Fibroblast of lung (primary cell): ENCODE results near the gene CACNG7.

ENCODE experiments used
- EZH2 ChIP-seq: IDR thresholded peaks from 2 replicates; pipeline ENCODE4 v1.5.1; 2012; ENCODE audit warnings: low read length, control low read depth, mild to moderate bottlenecking; ENCODE audit errors: missing control alignments
- TF ChIP-seq, protein P1 (sequence below), 2 donors: IDR thresholded peaks in 1 of 2; conservative IDR thresholded peaks in 1 of 2; 1 replicate in 1 of 2; 2 replicates in 1 of 2; pipeline ENCODE4 v1.5.1; 2011 to 2012; ENCODE audit warnings: low read length in 2 of 2, control low read depth in 1 of 2, inconsistent platforms in 1 of 2, low read depth in 1 of 2, mild to moderate bottlenecking in 1 of 2

GRCh38 chr19:53898166-53898565, 10.9 kb upstream of the CACNG7 start:
- TF ChIP-seq, protein P1, sequence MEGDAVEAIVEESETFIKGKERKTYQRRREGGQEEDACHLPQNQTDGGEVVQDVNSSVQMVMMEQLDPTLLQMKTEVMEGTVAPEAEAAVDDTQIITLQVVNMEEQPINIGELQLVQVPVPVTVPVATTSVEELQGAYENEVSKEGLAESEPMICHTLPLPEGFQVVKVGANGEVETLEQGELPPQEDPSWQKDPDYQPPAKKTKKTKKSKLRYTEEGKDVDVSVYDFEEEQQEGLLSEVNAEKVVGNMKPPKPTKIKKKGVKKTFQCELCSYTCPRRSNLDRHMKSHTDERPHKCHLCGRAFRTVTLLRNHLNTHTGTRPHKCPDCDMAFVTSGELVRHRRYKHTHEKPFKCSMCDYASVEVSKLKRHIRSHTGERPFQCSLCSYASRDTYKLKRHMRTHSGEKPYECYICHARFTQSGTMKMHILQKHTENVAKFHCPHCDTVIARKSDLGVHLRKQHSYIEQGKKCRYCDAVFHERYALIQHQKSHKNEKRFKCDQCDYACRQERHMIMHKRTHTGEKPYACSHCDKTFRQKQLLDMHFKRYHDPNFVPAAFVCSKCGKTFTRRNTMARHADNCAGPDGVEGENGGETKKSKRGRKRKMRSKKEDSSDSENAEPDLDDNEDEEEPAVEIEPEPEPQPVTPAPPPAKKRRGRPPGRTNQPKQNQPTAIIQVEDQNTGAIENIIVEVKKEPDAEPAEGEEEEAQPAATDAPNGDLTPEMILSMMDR (conservative IDR thresholded peaks at IDR 0.05 in 1 of 2, IDR thresholded peaks at IDR 0.05 in 1 of 2; ENCODE audit: low read depth in 1 of 2, low read length in 2 of 2), result no peak
- TF ChIP-seq EZH2, result no peak
